NCI-H446 treated with DMSO at 0.1 percent for 48 hours (cell line): Measurements from ENCODE around the gene SECISBP2.
"Not testable (repeated sequence)": the region's sequence is repeated elsewhere in the genome, so short reads cannot be mapped to it uniquely, and the experiment has no call there.

Source experiments
- DNase-seq: peaks from one replicate; lab custom pipeline; 2025; lab: John Stamatoyannopoulos, UW

SECISBP2 gene

GRCh38 chr9:89309608-89310474 is 8.5 kb upstream of the SECISBP2 start:
- no peak for DNase-seq

GRCh38 chr9:89310475-89311345 is 7.6 kb upstream of the SECISBP2 start, which contains the start of gene CKS2:
Gene CKS2, plus strand, starts transcription at chr9:89311195. Its CDS starts 98 bp downstream, at chr9:89311293.
- DNase-seq: peak; percentile 97

- DNase-seq: no peak
These were observed 6.7 kb upstream of the SECISBP2 start for GRCh38 chr9:89311346-89312221.

GRCh38 chr9:89312222-89312571 is 6.1 kb upstream of the SECISBP2 start:
- DNase-seq: no peak

GRCh38 chr9:89313842-89314241 is 4.5 kb upstream of the SECISBP2 start:
- DNase-seq: no peak

GRCh38 chr9:89314955-89315354 is 3.3 kb upstream of the SECISBP2 start:
- no peak for DNase-seq

- no peak for DNase-seq
These were observed 2.8 kb upstream of the SECISBP2 start for GRCh38 chr9:89315482-89315881.

- DNase-seq: no peak
These were observed 1.0 kb upstream of the SECISBP2 start for GRCh38 chr9:89317282-89317681.

GRCh38 chr9:89319015-89319905 is 960 bp downstream of the SECISBP2 start:
- no peak for DNase-seq

- no peak for DNase-seq
These were observed 5.1 kb downstream of the SECISBP2 start for GRCh38 chr9:89323390-89323789.

- DNase-seq: no peak
These were observed 7.4 kb downstream of the SECISBP2 start for GRCh38 chr9:89325733-89326132.

GRCh38 chr9:89328064-89328463 is 9.8 kb downstream of the SECISBP2 start:
- no peak for DNase-seq

GRCh38 chr9:89329917-89330316 is 11.6 kb downstream of the SECISBP2 start:
- no peak for DNase-seq

GRCh38 chr9:89330513-89330912 is 12.2 kb downstream of the SECISBP2 start:
- DNase-seq: no peak

GRCh38 chr9:89339807-89340206 is 21.5 kb downstream of the SECISBP2 start:
- DNase-seq: no peak

GRCh38 chr9:89340332-89340731 is 22.0 kb downstream of the SECISBP2 start:
- no peak for DNase-seq

GRCh38 chr9:89342213-89342612 is 23.9 kb downstream of the SECISBP2 start:
- DNase-seq: no peak

- no peak for DNase-seq
These were observed 24.6 kb downstream of the SECISBP2 start for GRCh38 chr9:89342948-89343347.

- DNase-seq: not testable (repeated sequence)
These were observed 25.5 kb downstream of the SECISBP2 start for GRCh38 chr9:89343812-89344211.

GRCh38 chr9:89345476-89345875 is 27.2 kb downstream of the SECISBP2 start:
- no peak for DNase-seq

- DNase-seq: no peak
These were observed 28.4 kb downstream of the SECISBP2 start for GRCh38 chr9:89346696-89347095.
